Epithelial cell of prostate (primary cell): Measurements from ENCODE around the gene ST7.

ENCODE experiments used
- DNase-seq: peaks from one replicate; pipeline ENCODE4 v3.0.0-alpha.2; 2011; ENCODE audit warnings: low read depth, low spot score
- H3K27ac ChIP-seq: fragments of 450-650 bp; 2 replicates; pipeline ENCODE4 v1.5.1; 2017; ENCODE audit warnings: mild to moderate bottlenecking

Gene ST7

GRCh38 chr7:117048114-117048866, 95.0 kb downstream of the ST7 start:
- H3K27ac ChIP-seq, result no peak overlapping the region
- DNase-seq, result no peak

GRCh38 chr7:117048882-117049281, 95.6 kb downstream of the ST7 start:
- DNase-seq, result no peak
- no peak overlapping the region for H3K27ac ChIP-seq

GRCh38 chr7:117051808-117052207, 98.5 kb downstream of the ST7 start:
- no peak overlapping the region for H3K27ac ChIP-seq
- no peak for DNase-seq

- no peak overlapping the region for H3K27ac ChIP-seq
These were observed 100.1 kb downstream of the ST7 start for GRCh38 chr7:117053432-117053831.

GRCh38 chr7:117061751-117062150, 108.5 kb downstream of the ST7 start:
- DNase-seq, result no peak
- H3K27ac ChIP-seq, result no peak overlapping the region

More at GRCh38 chr7:117053432-117053831, 100.1 kb downstream of the ST7 start:
- no peak for DNase-seq

- H3K27ac ChIP-seq, result no peak overlapping the region
- no peak for DNase-seq
These were observed 109.0 kb downstream of the ST7 start for GRCh38 chr7:117062300-117062699.

GRCh38 chr7:117064688-117065087, 111.4 kb downstream of the ST7 start:
- no peak for DNase-seq
- H3K27ac ChIP-seq, result no peak overlapping the region

GRCh38 chr7:117065571-117066150, 112.4 kb downstream of the ST7 start:
- no peak for DNase-seq
- H3K27ac ChIP-seq, result no peak overlapping the region

- DNase-seq, result no peak
- no peak overlapping the region for H3K27ac ChIP-seq
These were observed 113.4 kb downstream of the ST7 start for GRCh38 chr7:117066668-117067067.

GRCh38 chr7:117067340-117067739, 114.0 kb downstream of the ST7 start:
- no peak overlapping the region for H3K27ac ChIP-seq
- DNase-seq, result no peak

GRCh38 chr7:117068511-117069145, 115.3 kb downstream of the ST7 start:
- DNase-seq, result no peak
- no peak overlapping the region for H3K27ac ChIP-seq

- no peak overlapping the region for H3K27ac ChIP-seq
- DNase-seq, result no peak
These were observed 116.1 kb downstream of the ST7 start for GRCh38 chr7:117069379-117069778.

GRCh38 chr7:117071551-117071950, 118.2 kb downstream of the ST7 start:
- DNase-seq, result no peak
- no peak overlapping the region for H3K27ac ChIP-seq

GRCh38 chr7:117072620-117073118, 119.4 kb downstream of the ST7 start:
- peak overlapping the region; percentile 16 for H3K27ac ChIP-seq
- no peak for DNase-seq

GRCh38 chr7:117074378-117074777, 121.1 kb downstream of the ST7 start:
- no peak for DNase-seq
- H3K27ac ChIP-seq, result no peak overlapping the region

- no peak for DNase-seq
- no peak overlapping the region for H3K27ac ChIP-seq
These were observed 122.6 kb downstream of the ST7 start for GRCh38 chr7:117075934-117076333.

GRCh38 chr7:117076426-117076943, 123.2 kb downstream of the ST7 start:
- H3K27ac ChIP-seq, result no peak overlapping the region
- DNase-seq, result no peak

GRCh38 chr7:117077658-117078057, 124.4 kb downstream of the ST7 start:
- DNase-seq, result no peak
- H3K27ac ChIP-seq, result no peak overlapping the region

GRCh38 chr7:117082647-117083046, 129.3 kb downstream of the ST7 start:
- no peak for DNase-seq
- H3K27ac ChIP-seq, result no peak overlapping the region

- DNase-seq, result no peak
- H3K27ac ChIP-seq, result peak overlapping the region; percentile 23
These were observed 130.3 kb downstream of the ST7 start for GRCh38 chr7:117083648-117084047.

GRCh38 chr7:117084286-117084685, 131.0 kb downstream of the ST7 start:
- DNase-seq, result peak; percentile 46
- peak overlapping the region; percentile 23 for H3K27ac ChIP-seq
